Nephron progenitor cell (in vitro differentiated cells): Measurements from ENCODE around the gene DKK3.
A peak's percentile ranks its signal among the peaks of the same experiment; 100 is the strongest.

ENCODE experiments used
- DNase-seq: peaks from one replicate; pipeline ENCODE4 v3.0.0; 2021
- H3K27ac Mint-ChIP-seq: 2 replicates; pipeline ENCODE4 v1.8.0; 2021; ENCODE audit warnings: mild to moderate bottlenecking, moderate library complexity, mixed read lengths
- H3K27me3 Mint-ChIP-seq: 2 replicates; pipeline ENCODE4 v1.8.0; 2021; ENCODE audit warnings: mild to moderate bottlenecking, low read depth, mixed read lengths; ENCODE audit not compliant: poor library complexity
- H3K36me3 Mint-ChIP-seq: 2 replicates; pipeline ENCODE4 v1.8.0; 2021; ENCODE audit warnings: low read depth, mixed read lengths
- H3K4me1 Mint-ChIP-seq: 2 replicates; pipeline ENCODE4 v1.8.0; 2021; ENCODE audit warnings: mixed read lengths
- H3K4me3 Mint-ChIP-seq: 2 replicates; pipeline ENCODE4 v1.8.0; 2021; ENCODE audit warnings: mild to moderate bottlenecking, moderate library complexity, mixed read lengths
- H3K9me3 Mint-ChIP-seq: 2 replicates; pipeline ENCODE4 v1.8.0; 2021; ENCODE audit warnings: mild to moderate bottlenecking, moderate library complexity, mixed read lengths
- TF ChIP-seq, protein P1 (sequence below): fragments of 200-600 bp; sonication (generic); IDR thresholded peaks from 2 replicates; pipeline ENCODE4 v1.5.0; 2021; ENCODE audit warnings: antibody characterized with exemption

Gene DKK3

DNA sequence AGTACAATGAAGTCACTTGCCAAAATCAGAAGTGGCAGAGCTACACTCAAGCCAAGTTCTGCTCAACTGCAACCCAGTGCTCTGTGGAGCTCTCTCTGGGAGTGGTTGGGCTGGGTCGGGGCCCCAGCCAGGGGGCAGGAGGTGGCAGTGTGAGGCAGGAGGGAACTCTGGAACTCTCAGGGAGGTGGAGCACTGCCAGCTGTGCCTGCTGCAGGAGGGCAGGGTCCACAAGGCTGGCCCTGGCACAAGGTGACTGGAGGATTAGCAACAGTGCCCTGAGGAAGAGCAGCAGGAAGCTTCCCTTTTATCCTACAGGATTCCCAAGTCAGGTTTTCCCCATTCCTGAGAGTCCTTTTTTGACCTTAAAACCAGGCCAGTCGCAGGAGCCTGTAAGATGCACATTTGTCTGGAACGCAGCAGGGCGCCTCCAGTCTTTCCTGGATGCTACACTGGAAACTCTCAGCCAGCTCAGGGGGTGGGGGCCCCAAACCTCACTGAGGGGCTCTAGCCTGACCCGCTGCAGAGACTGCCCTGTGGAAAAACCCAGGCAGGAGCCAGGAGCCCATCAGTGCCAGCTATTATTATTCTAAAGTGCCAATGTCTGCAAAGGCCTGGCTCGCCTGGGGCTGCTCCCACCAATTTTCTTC lies 31.8 kb downstream of the DKK3 start:
- Mint-ChIP-seq H3K4me1 (peaks cover 55% of the 10 kb centered on the region), H3K27me3 (peaks cover 5% of the 10 kb centered on the region), H3K9me3 (no peaks in the 10 kb centered on the region), H3K27ac (peak overlapping the region; percentile 85), H3K36me3 (no peaks in the 10 kb centered on the region), H3K4me3 (no peak overlapping the region)
- DNase-seq, result no peak
- TF ChIP-seq, protein P1, sequence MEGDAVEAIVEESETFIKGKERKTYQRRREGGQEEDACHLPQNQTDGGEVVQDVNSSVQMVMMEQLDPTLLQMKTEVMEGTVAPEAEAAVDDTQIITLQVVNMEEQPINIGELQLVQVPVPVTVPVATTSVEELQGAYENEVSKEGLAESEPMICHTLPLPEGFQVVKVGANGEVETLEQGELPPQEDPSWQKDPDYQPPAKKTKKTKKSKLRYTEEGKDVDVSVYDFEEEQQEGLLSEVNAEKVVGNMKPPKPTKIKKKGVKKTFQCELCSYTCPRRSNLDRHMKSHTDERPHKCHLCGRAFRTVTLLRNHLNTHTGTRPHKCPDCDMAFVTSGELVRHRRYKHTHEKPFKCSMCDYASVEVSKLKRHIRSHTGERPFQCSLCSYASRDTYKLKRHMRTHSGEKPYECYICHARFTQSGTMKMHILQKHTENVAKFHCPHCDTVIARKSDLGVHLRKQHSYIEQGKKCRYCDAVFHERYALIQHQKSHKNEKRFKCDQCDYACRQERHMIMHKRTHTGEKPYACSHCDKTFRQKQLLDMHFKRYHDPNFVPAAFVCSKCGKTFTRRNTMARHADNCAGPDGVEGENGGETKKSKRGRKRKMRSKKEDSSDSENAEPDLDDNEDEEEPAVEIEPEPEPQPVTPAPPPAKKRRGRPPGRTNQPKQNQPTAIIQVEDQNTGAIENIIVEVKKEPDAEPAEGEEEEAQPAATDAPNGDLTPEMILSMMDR, result no peak

DNA sequence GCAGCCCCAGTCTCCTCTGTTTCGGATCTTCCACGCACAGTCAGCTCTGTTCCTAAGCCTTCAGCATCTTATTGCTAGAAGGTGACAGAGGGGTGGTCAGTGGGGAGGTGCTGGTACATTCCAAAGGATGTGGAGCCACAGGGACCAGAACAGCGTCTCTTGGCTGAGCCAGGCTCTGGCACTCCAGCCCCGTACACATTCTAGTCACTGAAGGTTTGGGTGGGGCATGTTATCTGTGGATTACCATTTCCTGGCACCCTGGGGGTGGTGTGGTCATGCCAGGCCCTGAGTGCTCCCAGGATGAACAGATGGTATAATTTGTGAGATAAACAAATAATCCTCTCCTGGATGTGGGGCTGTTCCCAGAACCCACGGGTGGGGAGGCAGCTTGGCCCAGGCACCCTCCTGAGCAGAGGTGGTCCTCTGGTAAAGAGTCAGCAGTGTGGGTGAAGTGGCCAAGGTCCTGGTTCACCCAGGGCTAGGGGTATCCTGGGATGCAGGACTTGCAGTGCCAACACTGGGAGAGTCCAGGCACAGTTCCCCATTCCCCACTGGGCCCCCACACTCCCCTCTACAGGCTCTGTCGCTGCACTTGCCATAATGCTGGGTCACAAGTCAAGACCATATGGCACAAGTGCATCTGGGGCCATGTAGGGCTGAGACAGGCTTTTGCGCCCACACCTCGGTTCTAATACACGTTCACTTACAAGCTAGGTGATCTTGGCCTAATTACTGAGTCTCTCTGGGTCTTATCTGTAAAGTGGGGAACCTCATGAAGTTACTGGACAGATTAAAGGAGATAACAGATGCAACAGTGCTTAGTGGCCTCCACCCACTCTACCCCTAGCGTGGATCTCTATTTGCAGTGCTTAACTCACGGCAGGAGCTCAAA lies 33.0 kb downstream of the DKK3 start:
- no peak overlapping the region for H3K4me3 Mint-ChIP-seq
- no peaks in the 10 kb centered on the region for H3K9me3 Mint-ChIP-seq
- TF ChIP-seq, protein P1, result no peak
- no peak overlapping the region for H3K27ac Mint-ChIP-seq
- H3K4me1 Mint-ChIP-seq, result peaks cover 56% of the 10 kb centered on the region
- H3K27me3 Mint-ChIP-seq, result peaks cover 5% of the 10 kb centered on the region
- no peaks in the 10 kb centered on the region for H3K36me3 Mint-ChIP-seq
- DNase-seq, result no peak

DNA sequence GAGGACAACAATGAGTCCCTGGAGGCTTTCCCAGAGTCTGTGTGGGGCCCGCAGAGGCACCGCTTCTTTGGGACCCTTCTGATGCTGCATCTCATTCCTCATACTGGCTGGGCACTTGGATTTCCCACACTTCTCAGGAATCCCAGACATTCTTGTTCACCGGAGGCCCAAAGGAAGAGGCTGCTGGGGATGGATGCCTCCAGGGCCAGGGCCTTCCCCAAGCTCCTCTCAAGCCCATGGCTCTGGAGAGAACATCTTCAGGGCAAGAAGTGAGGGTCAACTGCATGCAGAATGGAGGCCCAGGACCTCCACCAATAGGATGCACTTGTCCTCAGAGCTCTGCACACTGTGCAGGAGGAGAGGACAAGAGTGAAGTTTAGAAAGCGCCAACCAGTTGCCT lies 34.6 kb downstream of the DKK3 start:
- TF ChIP-seq, protein P1, result no peak
- H3K36me3 Mint-ChIP-seq, result no peaks in the 10 kb centered on the region
- H3K4me3 Mint-ChIP-seq, result no peak overlapping the region
- DNase-seq, result no peak
- H3K27ac Mint-ChIP-seq, result no peak overlapping the region
- peaks cover 5% of the 10 kb centered on the region for H3K27me3 Mint-ChIP-seq
- peaks cover 52% of the 10 kb centered on the region for H3K4me1 Mint-ChIP-seq
- no peaks in the 10 kb centered on the region for H3K9me3 Mint-ChIP-seq

DNA sequence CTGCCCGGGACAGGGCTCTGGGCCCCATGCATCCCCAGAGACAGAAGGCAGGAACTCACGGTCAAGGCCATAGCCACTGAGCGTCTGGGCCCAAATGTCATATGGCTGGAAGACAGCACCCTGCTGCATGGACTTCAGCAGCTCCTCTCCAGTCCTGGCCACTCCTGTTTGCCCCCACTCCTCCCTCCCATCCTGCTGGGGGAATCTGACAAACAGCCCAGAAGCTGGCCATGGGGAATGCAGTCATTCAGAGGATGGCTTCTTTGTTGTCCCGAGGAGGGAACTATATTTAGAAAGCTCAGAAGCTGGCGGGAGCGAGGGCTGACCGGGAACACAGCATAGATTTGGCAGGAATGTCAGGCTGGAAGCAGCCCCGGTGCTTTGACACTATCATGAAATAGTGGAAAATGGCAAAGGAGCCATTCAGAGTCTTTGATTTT lies 35.0 kb downstream of the DKK3 start:
- Mint-ChIP-seq H3K4me1 (peaks cover 47% of the 10 kb centered on the region), H3K27ac (no peak overlapping the region), H3K27me3 (peaks cover 2% of the 10 kb centered on the region), H3K9me3 (no peaks in the 10 kb centered on the region), H3K36me3 (no peaks in the 10 kb centered on the region), H3K4me3 (no peak overlapping the region)
- DNase-seq, result no peak
- TF ChIP-seq, protein P1, result no peak

DNA sequence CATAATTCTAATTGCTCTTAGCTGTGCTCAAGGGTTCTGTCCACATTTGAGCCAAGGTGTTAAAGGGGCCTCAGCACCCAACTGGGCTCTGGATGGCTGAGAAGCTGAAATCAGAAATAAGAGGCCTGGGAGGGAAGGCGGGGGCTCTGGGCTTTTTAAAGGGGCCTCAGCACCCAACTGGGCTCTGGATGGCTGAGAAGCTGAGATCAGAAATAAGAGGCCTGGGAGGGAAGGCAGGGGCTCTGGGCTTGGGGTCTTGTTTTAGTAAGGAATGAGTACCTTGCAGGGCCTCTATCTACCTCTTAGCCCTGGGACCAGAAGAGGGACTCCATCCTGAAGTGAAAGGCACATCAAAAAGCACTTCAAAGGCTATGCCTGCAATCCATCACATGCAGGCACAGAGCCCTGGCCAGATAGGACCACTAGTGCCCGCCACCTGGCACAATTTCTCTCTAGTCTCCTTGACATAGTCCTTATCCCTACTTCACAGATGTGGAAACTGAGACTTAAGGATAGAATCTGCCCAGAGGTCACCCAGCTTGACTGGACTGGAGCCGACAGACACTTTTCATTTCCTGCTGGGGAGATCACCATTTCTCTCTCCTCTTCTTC lies 35.6 kb downstream of the DKK3 start:
- Mint-ChIP-seq H3K27ac (no peak overlapping the region), H3K4me3 (no peak overlapping the region)

More for the DNA sequence above, 35.6 kb downstream of the DKK3 start:
- Mint-ChIP-seq H3K4me1 (peaks cover 44% of the 10 kb centered on the region), H3K27me3 (no peaks in the 10 kb centered on the region), H3K9me3 (no peaks in the 10 kb centered on the region), H3K36me3 (no peaks in the 10 kb centered on the region)
- TF ChIP-seq, protein P1, result no peak
- no peak for DNase-seq
